HL-60 (cell line): ENCODE data around the gene LCN6.
"Not testable (repeated sequence)": the region's sequence is repeated elsewhere in the genome, so short reads cannot be mapped to it uniquely, and the experiment has no call there.

ENCODE experiments used
- DNase-seq, 2 experiments: peaks; one replicate each; pipeline ENCODE4 v3.0.0-alpha.2; 2010 to 2020; ENCODE audit warnings: low read depth in 1 of 2, low spot score in 1 of 2
- H3K27ac ChIP-seq: fragments of 250-450 bp; sonication (Bioruptor Pico); replicated peaks from 2 replicates; pipeline ENCODE4 v1.5.1; 2020; ENCODE audit warnings: mild to moderate bottlenecking, moderate library complexity
- H3K27me3 ChIP-seq: fragments of 250-450 bp; sonication (Bioruptor Pico); 2 replicates; pipeline ENCODE4 v1.5.1; 2021; ENCODE audit warnings: mild to moderate bottlenecking, moderate library complexity; ENCODE audit not compliant: insufficient read depth, poor library complexity, severe bottlenecking
- H3K4me3 ChIP-seq: replicated peaks from 2 replicates; pipeline ENCODE4 v1.5.1; 2011; ENCODE audit warnings: mild to moderate bottlenecking, control low read depth, low read length; ENCODE audit not compliant: insufficient read depth
- CTCF ChIP-seq: IDR thresholded peaks from one replicate; pipeline ENCODE4 v1.5.1; 2011; ENCODE audit warnings: low read length, control low read depth, inconsistent platforms; ENCODE audit not compliant: insufficient read depth
- GABPA ChIP-seq: IDR thresholded peaks from 2 replicates; pipeline ENCODE4 v1.6.1; 2012; ENCODE audit warnings: low read depth
- POLR2AphosphoS5 ChIP-seq: IDR thresholded peaks from 2 replicates; pipeline ENCODE4 v1.6.1; 2012; ENCODE audit warnings: low read depth
- REST ChIP-seq: IDR thresholded peaks from 2 replicates; pipeline ENCODE4 v1.6.1; 2012; ENCODE audit warnings: low read depth; ENCODE audit not compliant: insufficient replicate concordance
- SPI1 ChIP-seq: IDR thresholded peaks from 2 replicates; pipeline ENCODE4 v1.6.1; 2012; ENCODE audit warnings: low read depth, mild to moderate bottlenecking, borderline replicate concordance

LCN6 gene

GRCh38 chr9:136787690-136788400 is 39.5 kb upstream of the LCN6 start:
- Histone ChIP-seq H3K27me3 (no peaks in the 10 kb centered on the region), H3K4me3 (no peak overlapping the region), H3K27ac (no peak overlapping the region)
- peak in 1 of 2 experiments; percentile 66 for DNase-seq
- peak; percentile 37 for TF ChIP-seq CTCF
- TF ChIP-seq GABPA = no peak

- H3K4me3 ChIP-seq, DNase-seq, H3K27me3 ChIP-seq, H3K27ac ChIP-seq: not testable (repeated sequence)
Measured at GRCh38 chr9:136786983-136787382, 38.7 kb upstream of the LCN6 start.

GRCh38 chr9:136786451-136786850 is 38.1 kb upstream of the LCN6 start:
- TF ChIP-seq SPI1 (no peak), GABPA (no peak), REST (no peak), CTCF (no peak), POLR2AphosphoS5 (no peak)
- no peak overlapping the region for H3K4me3 ChIP-seq
- H3K27ac ChIP-seq = no peak overlapping the region
- no peaks in the 10 kb centered on the region for H3K27me3 ChIP-seq
- no peak for DNase-seq

- H3K27me3 ChIP-seq, H3K4me3 ChIP-seq, DNase-seq, H3K27ac ChIP-seq: not testable (repeated sequence)
Measured at GRCh38 chr9:136785565-136786355, 37.4 kb upstream of the LCN6 start.

GRCh38 chr9:136784997-136785361 is 36.7 kb upstream of the LCN6 start:
- H3K27ac ChIP-seq = no peak overlapping the region
- no peak for DNase-seq
- H3K27me3 ChIP-seq = no peaks in the 10 kb centered on the region
- no peak overlapping the region for H3K4me3 ChIP-seq
- TF ChIP-seq CTCF (no peak), POLR2AphosphoS5 (no peak), GABPA (no peak), SPI1 (no peak), REST (no peak)
